ENCODE results near the gene GNPTG.

DNA sequence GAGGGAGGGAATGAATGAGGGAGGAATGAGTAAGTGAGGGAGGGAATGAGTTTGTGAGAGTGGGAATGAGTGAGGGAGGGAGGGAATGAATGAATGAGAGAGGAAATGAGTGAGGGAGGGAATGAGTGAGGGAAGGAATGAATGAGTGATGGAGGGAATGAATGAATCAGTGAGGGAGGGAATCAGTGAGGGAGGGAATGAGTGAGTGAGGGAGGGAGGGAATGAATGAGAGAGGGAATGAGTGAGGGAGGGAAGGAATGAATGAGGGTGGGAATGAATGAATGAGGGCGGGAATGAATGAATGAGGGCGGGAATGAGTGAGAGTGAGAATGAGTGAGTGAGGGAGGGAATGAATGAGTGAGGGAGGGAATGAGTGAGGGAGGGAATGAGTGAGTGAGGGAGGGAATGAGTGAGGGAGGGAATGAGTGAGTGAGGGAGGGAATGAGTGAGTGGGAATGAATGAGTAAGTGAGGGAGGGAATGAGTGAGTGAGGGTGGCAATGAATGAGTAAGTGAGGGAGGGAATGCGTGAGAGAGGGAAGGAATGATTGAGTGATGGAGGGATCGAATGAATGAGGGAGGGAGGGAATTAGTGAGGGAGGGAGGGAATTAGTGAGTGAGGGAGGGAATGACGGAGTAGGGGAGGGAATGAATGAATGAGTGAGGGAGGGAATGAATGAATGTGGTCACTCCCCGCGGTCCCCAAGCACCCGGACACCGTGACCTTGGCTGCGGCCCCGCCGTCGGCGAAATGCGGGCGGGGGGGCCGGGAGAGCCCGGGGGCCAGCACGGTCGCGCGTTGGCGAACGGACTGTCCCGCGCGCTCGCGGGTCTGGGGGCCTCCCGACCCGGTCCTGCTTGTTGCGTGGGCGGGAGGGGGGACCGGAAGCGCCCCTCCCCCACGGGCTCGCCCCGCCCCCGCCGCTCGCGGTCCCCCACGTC, 43.4 kb upstream of the GNPTG start:
- TF ChIP-seq CTCF (IDR thresholded peaks at IDR 0.05) (no peak), EP300 (IDR thresholded peaks at IDR 0.05) (no peak)
